ENCODE data around the gene CATSPERE. TPM values are rescaled to one million over a fixed set of nuclear protein-coding genes. Genes with fewer than 3 reads are reported as not detected.
"Not testable (repeated sequence)": the region's sequence is repeated elsewhere in the genome, so short reads cannot be mapped to it uniquely, and the experiment has no call there.

Gene CATSPERE
- total RNA-seq, 3 donors from 2014 or later, result 1.3 to 3.2 (median 2.0) TPM

- no peaks in the 10 kb centered on the region for H3K27me3 ChIP-seq
- H3K4me3 ChIP-seq, result no peak overlapping the region
- H3K36me3 ChIP-seq, result no peaks in the 10 kb centered on the region
- H3K4me1 ChIP-seq, result no peaks in the 10 kb centered on the region
- no peak for DNase-seq (ENCODE audit: low spot score in 2 of 2)
- TF ChIP-seq CTCF (IDR thresholded peaks at IDR 0.05) (no peak), POLR2A (IDR thresholded peaks at IDR 0.05) (no peak), POLR2AphosphoS5 (IDR thresholded peaks at IDR 0.05) (no peak)
- H3K9me3 ChIP-seq, result peaks cover 35 to 51% of the 10 kb centered on the region in 2 donors
- H3K27ac ChIP-seq, result no peak overlapping the region
- intact Hi-C loops (cut with DNase I; ENCODE audit: low total_unique reads), result no loop called here
These were observed 112.7 kb downstream of the CATSPERE start for GRCh38 chr1:244573768-244574167.

- DNase-seq (ENCODE audit: low spot score in 2 of 2), result no peak
- TF ChIP-seq POLR2AphosphoS5 (IDR thresholded peaks at IDR 0.05), result no peak
- no peak for TF ChIP-seq CTCF (IDR thresholded peaks at IDR 0.05)
- no peak for TF ChIP-seq POLR2A (IDR thresholded peaks at IDR 0.05)
- no peak overlapping the region for H3K27ac ChIP-seq
- intact Hi-C loops (cut with DNase I; ENCODE audit: low total_unique reads), result no loop called here
- no peaks in the 10 kb centered on the region for H3K36me3 ChIP-seq
- no peaks in the 10 kb centered on the region for H3K27me3 ChIP-seq
- H3K4me1 ChIP-seq, result no peaks in the 10 kb centered on the region
- peaks cover 35 to 51% of the 10 kb centered on the region in 2 donors for H3K9me3 ChIP-seq
- H3K4me3 ChIP-seq, result no peak overlapping the region
These were observed 115.3 kb downstream of the CATSPERE start for GRCh38 chr1:244576259-244576892.

- H3K27me3 ChIP-seq; DNase-seq (ENCODE audit: low spot score in 2 of 2); intact Hi-C loops (cut with DNase I; ENCODE audit: low total_unique reads); H3K4me3 ChIP-seq; H3K4me1 ChIP-seq; H3K36me3 ChIP-seq; H3K27ac ChIP-seq: not testable (repeated sequence)
- H3K9me3 ChIP-seq, result peaks cover 30 to 47% of the 10 kb centered on the region in 2 donors
These were observed 117.1 kb downstream of the CATSPERE start for GRCh38 chr1:244578205-244578604.

GRCh38 chr1:244583358-244583982, 122.4 kb downstream of the CATSPERE start:
- intact Hi-C loops (cut with DNase I; ENCODE audit: low total_unique reads), result no loop called here
- no peaks in the 10 kb centered on the region for H3K27me3 ChIP-seq
- H3K4me1 ChIP-seq, result no peaks in the 10 kb centered on the region
- no peak for DNase-seq (ENCODE audit: low spot score in 2 of 2)
- no peak overlapping the region for H3K4me3 ChIP-seq
- no peaks in the 10 kb centered on the region for H3K36me3 ChIP-seq
- no peak overlapping the region for H3K27ac ChIP-seq
- TF ChIP-seq CTCF (IDR thresholded peaks at IDR 0.05) (no peak), POLR2AphosphoS5 (IDR thresholded peaks at IDR 0.05) (no peak), POLR2A (IDR thresholded peaks at IDR 0.05) (no peak)
- no peaks in the 10 kb centered on the region for H3K9me3 ChIP-seq

- H3K36me3 ChIP-seq, result no peaks in the 10 kb centered on the region
- no peaks in the 10 kb centered on the region for H3K4me1 ChIP-seq
- no peaks in the 10 kb centered on the region for H3K27me3 ChIP-seq
- TF ChIP-seq POLR2A (IDR thresholded peaks at IDR 0.05), result no peak
- no peak for TF ChIP-seq CTCF (IDR thresholded peaks at IDR 0.05)
- H3K9me3 ChIP-seq, result no peaks in the 10 kb centered on the region
- H3K4me3 ChIP-seq, result no peak overlapping the region
- no peak overlapping the region for H3K27ac ChIP-seq
- intact Hi-C loops (cut with DNase I; ENCODE audit: low total_unique reads), result no loop called here
- no peak for DNase-seq (ENCODE audit: low spot score in 2 of 2)
These were observed 124.8 kb downstream of the CATSPERE start for GRCh38 chr1:244585867-244586266.

All from breast epithelium (tissue), 4 donors.